K562 (cell line): Measurements from ENCODE around the gene RNFT2. TPM values are rescaled to one million over a fixed set of nuclear protein-coding genes. Genes with fewer than 3 reads are reported as not detected.

ENCODE experiments used
- ATAC-seq: fragments of 200-7000 bp; cut with Tn5 transposase; 3 replicates; pipeline ENCODE4 v1.9.1; 2020; ENCODE audit warnings: moderate library complexity
- BruUV-seq: library from RNA; stranded (reverse); fragments of 400-500 nt; replicated peaks from 2 replicates; lab custom pipeline; 2021; lab: Mats Ljungman, UMichigan
- CTCF ChIA-PET: fragments of 300-600 bp; formaldehyde crosslinking; extraction: SDS; loops from one replicate; lab custom pipeline; 2021; ENCODE audit warnings: low intra/inter-chr PET ratio; lab: Yijun Ruan, JAX
- POLR2A ChIA-PET: fragments of 300-600, 350-650 bp; sonication (Branson Sonifier 250); formaldehyde crosslinking; extraction: SDS; loops from one replicate; lab custom pipeline; 2021; ENCODE audit warnings: antibody characterized with exemption, inconsistent platforms; lab: Yijun Ruan, JAX
- DNase-seq, 4 experiments: peaks; one replicate each; pipeline versions ENCODE4 v3.0.0 to v3.0.0-alpha.2; 2011 to 2018; ENCODE audit warnings: low spot score in 3 of 4, mixed read lengths in 3 of 4; ENCODE audit errors: extremely low read depth in 1 of 4
- FAIRE-seq: peaks from 2 replicates; lab custom pipeline; 2011; peaks lifted over from hg19 to GRCh38; lab: Jason Lieb, UNC
- H2AFZ ChIP-seq: 2 replicates; pipeline ENCODE4 v1.6.0; 2011; ENCODE audit warnings: low read depth, low read length, control low read depth, inconsistent platforms
- H3K27ac ChIP-seq: fragments of 200-600 bp; 3 replicates; pipeline ENCODE4 v1.8.0; 2011; ENCODE audit warnings: low read depth, mild to moderate bottlenecking, control low read depth, inconsistent platforms, low read length, moderate library complexity, mixed read lengths; ENCODE audit errors: extremely low read depth
- H3K27me3 ChIP-seq, 2 experiments: fragments of 300-600 bp in 1 of 2; 2 replicates in 1 of 2; 3 replicates in 1 of 2; pipeline versions ENCODE4 v1.6.0 to v1.8.0; 2011; ENCODE audit warnings: inconsistent platforms in 2 of 2, low read length in 2 of 2, mild to moderate bottlenecking in 1 of 2, mixed read lengths in 1 of 2, moderate library complexity in 1 of 2; ENCODE audit not compliant: control insufficient read depth in 2 of 2, insufficient read depth in 2 of 2
- H3K36me3 ChIP-seq: fragments of 300-600 bp; 3 replicates; pipeline ENCODE4 v1.8.0; 2011; ENCODE audit warnings: mild to moderate bottlenecking, low read length, inconsistent platforms; ENCODE audit not compliant: control insufficient read depth, insufficient read depth
- H3K4me1 ChIP-seq, 2 experiments: fragments of 200-600 bp in 1 of 2; replicated peaks in 1 of 2; 2 replicates in 1 of 2; 3 replicates in 1 of 2; pipeline versions ENCODE4 v1.5.1 to v1.8.0; 2011; ENCODE audit warnings: inconsistent platforms in 2 of 2, low read length in 2 of 2, mild to moderate bottlenecking in 1 of 2, mixed read lengths in 1 of 2, moderate library complexity in 1 of 2; ENCODE audit not compliant: control insufficient read depth in 2 of 2, insufficient read depth in 2 of 2
- H3K4me2 ChIP-seq: 2 replicates; pipeline ENCODE4 v1.6.1; 2011; ENCODE audit warnings: low read length, control low read depth, inconsistent platforms, mixed read lengths; ENCODE audit not compliant: insufficient read depth
- H3K4me3 ChIP-seq: fragments of 200-600 bp; sonication (generic), shearing (Covaris generic); 2 replicates; pipeline ENCODE4 v1.5.1; 2016; ENCODE audit warnings: control low read depth, inconsistent platforms
- H3K79me2 ChIP-seq: fragments of 200-600 bp; 3 replicates; pipeline ENCODE4 v1.8.0; 2011; ENCODE audit warnings: low read length, inconsistent platforms; ENCODE audit not compliant: control insufficient read depth, insufficient read depth
- H3K9ac ChIP-seq, 2 experiments: 2 replicates each; pipeline versions ENCODE4 v1.6.0 to v1.6.1; 2011; ENCODE audit warnings: low read depth in 2 of 2, low read length in 2 of 2, control low read depth in 1 of 2, inconsistent platforms in 1 of 2, mild to moderate bottlenecking in 1 of 2, mixed read lengths in 1 of 2; ENCODE audit not compliant: insufficient read depth in 1 of 2
- H3K9me1 ChIP-seq: one replicate; pipeline ENCODE4 v1.6.0; 2011; ENCODE audit warnings: inconsistent platforms, mild to moderate bottlenecking, low read length, moderate library complexity; ENCODE audit not compliant: control insufficient read depth, insufficient read depth
- H3K9me3 ChIP-seq: replicated peaks from 2 replicates; pipeline ENCODE4 v1.5.1; 2011; ENCODE audit warnings: low read depth, low read length, inconsistent platforms; ENCODE audit not compliant: control insufficient read depth, insufficient read depth
- H4K20me1 ChIP-seq: replicated peaks from 2 replicates; pipeline ENCODE4 v1.6.1; 2011; ENCODE audit warnings: low read length, inconsistent platforms, mixed read lengths; ENCODE audit not compliant: control insufficient read depth, insufficient read depth
- KDM1A ChIP-seq, 2 experiments: fragments of 450-650 bp; IDR thresholded peaks; 2 replicates each; pipeline ENCODE4 v1.6.1; 2016; ENCODE audit warnings: mild to moderate bottlenecking in 2 of 2
- MEIS2 ChIP-seq: fragments of 450-650 bp; IDR thresholded peaks from 2 replicates; pipeline ENCODE4 v1.6.1; 2014; ENCODE audit warnings: mild to moderate bottlenecking; ENCODE audit not compliant: partially characterized antibody
- STAG1 ChIP-seq: sonication (generic); formaldehyde crosslinking; IDR thresholded peaks from 2 replicates; pipeline ENCODE4 v1.5.0; 2020; ENCODE audit warnings: missing genetic modification reagents, borderline replicate concordance
- ZKSCAN8 ChIP-seq: fragments of 200-800 bp; sonication (Bioruptor generic); IDR thresholded peaks from 2 replicates; pipeline ENCODE4 v1.6.1; 2016; ENCODE audit warnings: missing genetic modification characterization, missing compliant biosample characterization
- WGBS: fragments of 100-300 bp; shearing (Covaris generic); methylation state at CpG from one replicate; pipeline ENCODE4 v1.1.6; 2016; ENCODE audit warnings: low coverage, mixed read lengths; ENCODE audit not compliant: insufficient coverage; ENCODE audit errors: missing lambda C conversion rate; 5-methylcytosine and 5-hydroxymethylcytosine counted together
- in situ Hi-C: fragments of 300-500 bp; cut with MboI; formaldehyde crosslinking; loops from 4 replicates; pipeline ENCODE4 v1.15.0; 2018; ENCODE audit warnings: inconsistent platforms, mixed read lengths
- intact Hi-C: fragments of 100-400 bp; cut with micrococcal nuclease; formaldehyde crosslinking; loops from 2 replicates; pipeline ENCODE4 v1.14.2; 2022
- polyA plus RNA-seq, 8 experiments: library from polyadenylated mRNA; depleted of rRNA in 4 of 8; stranded (reverse) in 5 of 8; unstranded in 3 of 8; fragments of >200 nt; fragmentation: Nextera tagmentation in 2 of 8; fragmentation: Illumina TruSeq in 1 of 8; extraction: Ambion mirVana in 2 of 8; extraction: Trizol in 1 of 8; gene quantifications; 2 replicates each; pipeline versions ENCODE4 v1.2.1 to v1.2.3, GENCODE V29; 2011 to 2014; ENCODE audit warnings: inconsistent platforms in 1 of 8, missing spikeins in 1 of 8
- total RNA-seq, 7 experiments: library from RNA; depleted of rRNA in 6 of 7; stranded (reverse); fragments of >200 nt in 6 of 7; fragmentation: Illumina TruSeq in 2 of 7; extraction: Trizol in 2 of 7; gene quantifications; 2 replicates each; pipeline versions ENCODE4 v1.2.1 to v1.2.3, GENCODE V29; 2011 to 2021; ENCODE audit warnings: low replicate concordance in 1 of 7
- TF ChIP-seq, protein P1 (sequence below): sonication (generic); formaldehyde crosslinking; IDR thresholded peaks from 2 replicates; pipeline ENCODE4 v1.4.0; 2020; ENCODE audit warnings: mild to moderate bottlenecking, missing genetic modification reagents
- TF ChIP-seq, protein P2 (sequence below), 3 experiments: IDR thresholded peaks in 2 of 3; conservative IDR thresholded peaks in 1 of 3; 2 replicates each; pipeline ENCODE4 v1.5.1; 2011 to 2012; ENCODE audit warnings: low read length in 3 of 3, mild to moderate bottlenecking in 3 of 3, control low read depth in 2 of 3, improper control_type of control experiment in 1 of 3, inconsistent platforms in 1 of 3, low read depth in 1 of 3, mixed read lengths in 1 of 3, moderate library complexity in 1 of 3; ENCODE audit not compliant: insufficient read depth in 2 of 3

Gene RNFT2
- total and polyA plus RNA-seq, 9 of the 15 experiments (the other 6 are each of a cell fraction or from before 2014, with no cell fraction given), result 3.6 to 26.3 (median 9.5) TPM

DNA sequence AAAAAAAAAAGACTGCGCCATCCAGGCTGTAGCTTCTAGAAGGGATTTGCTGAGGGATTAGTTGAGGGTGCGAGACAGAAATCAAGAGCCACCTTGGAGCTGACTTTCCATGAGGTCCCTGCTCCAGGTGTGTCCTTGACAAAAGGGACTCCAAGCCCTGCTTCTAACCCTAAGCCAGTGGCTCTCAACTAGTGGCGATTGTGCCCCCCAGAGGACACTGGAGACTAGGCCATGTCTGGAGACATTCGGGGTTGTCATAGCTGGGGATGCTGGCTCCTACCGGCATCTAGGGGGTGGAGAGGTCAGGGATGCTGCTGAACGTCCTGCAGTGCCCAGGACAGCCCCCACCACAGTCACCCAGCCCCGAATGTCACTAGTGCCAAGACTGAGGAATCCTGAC is 40.8 kb upstream of the RNFT2 start (continued):
- TF ChIP-seq, protein P1, sequence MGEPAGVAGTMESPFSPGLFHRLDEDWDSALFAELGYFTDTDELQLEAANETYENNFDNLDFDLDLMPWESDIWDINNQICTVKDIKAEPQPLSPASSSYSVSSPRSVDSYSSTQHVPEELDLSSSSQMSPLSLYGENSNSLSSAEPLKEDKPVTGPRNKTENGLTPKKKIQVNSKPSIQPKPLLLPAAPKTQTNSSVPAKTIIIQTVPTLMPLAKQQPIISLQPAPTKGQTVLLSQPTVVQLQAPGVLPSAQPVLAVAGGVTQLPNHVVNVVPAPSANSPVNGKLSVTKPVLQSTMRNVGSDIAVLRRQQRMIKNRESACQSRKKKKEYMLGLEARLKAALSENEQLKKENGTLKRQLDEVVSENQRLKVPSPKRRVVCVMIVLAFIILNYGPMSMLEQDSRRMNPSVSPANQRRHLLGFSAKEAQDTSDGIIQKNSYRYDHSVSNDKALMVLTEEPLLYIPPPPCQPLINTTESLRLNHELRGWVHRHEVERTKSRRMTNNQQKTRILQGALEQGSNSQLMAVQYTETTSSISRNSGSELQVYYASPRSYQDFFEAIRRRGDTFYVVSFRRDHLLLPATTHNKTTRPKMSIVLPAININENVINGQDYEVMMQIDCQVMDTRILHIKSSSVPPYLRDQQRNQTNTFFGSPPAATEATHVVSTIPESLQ (CRISPR knock-in tag), result no peak
- TF ChIP-seq, protein P2, sequence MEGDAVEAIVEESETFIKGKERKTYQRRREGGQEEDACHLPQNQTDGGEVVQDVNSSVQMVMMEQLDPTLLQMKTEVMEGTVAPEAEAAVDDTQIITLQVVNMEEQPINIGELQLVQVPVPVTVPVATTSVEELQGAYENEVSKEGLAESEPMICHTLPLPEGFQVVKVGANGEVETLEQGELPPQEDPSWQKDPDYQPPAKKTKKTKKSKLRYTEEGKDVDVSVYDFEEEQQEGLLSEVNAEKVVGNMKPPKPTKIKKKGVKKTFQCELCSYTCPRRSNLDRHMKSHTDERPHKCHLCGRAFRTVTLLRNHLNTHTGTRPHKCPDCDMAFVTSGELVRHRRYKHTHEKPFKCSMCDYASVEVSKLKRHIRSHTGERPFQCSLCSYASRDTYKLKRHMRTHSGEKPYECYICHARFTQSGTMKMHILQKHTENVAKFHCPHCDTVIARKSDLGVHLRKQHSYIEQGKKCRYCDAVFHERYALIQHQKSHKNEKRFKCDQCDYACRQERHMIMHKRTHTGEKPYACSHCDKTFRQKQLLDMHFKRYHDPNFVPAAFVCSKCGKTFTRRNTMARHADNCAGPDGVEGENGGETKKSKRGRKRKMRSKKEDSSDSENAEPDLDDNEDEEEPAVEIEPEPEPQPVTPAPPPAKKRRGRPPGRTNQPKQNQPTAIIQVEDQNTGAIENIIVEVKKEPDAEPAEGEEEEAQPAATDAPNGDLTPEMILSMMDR (IDR thresholded peaks at IDR 0.05 in 2 of 3, conservative IDR thresholded peaks at IDR 0.05 in 1 of 3; ENCODE audit: insufficient read depth in 2 of 3, low read depth in 1 of 3, low read length in 3 of 3), result peak; percentile 71 to 80 (median 77)
- TF ChIP-seq STAG1 (CRISPR knock-in tag), result peak; percentile 87; the same call in 1 of the 2 replicates

DNA sequence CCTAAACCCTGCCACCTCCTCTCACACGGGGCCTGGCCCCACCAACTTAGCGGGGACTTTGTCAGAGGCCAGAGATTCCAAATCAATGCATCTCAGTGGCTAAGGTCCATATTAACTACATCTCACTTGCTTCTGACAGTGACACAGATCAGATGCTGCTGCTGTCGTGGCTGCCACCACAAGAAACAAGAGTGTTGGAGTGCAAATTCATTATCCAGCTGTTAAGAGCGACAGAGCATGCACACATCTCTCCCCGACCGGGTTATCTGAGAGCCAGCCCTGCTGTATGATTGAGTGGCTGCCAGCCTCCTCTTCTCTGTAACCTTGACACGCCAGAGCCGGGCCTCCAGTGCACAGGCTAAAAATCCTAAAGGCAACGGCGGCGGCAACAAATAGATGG is 40.4 kb upstream of the RNFT2 start:
- no peak overlapping the region for H3K9ac ChIP-seq
- H3K4me3 ChIP-seq, result no peak overlapping the region
- H3K36me3 ChIP-seq, result no peaks in the 10 kb centered on the region
- H3K27ac ChIP-seq, result no peak overlapping the region
- FAIRE-seq (no peak), ATAC-seq (no peak), DNase-seq (no peak)
- H3K9me3 ChIP-seq, result no peaks in the 10 kb centered on the region
- H3K79me2 ChIP-seq, result no peaks in the 10 kb centered on the region
- H4K20me1 ChIP-seq, result peaks cover 4% of the 10 kb centered on the region; the same call in 1 of the 2 replicates
- H3K9me1 ChIP-seq, result no peaks in the 10 kb centered on the region
- peaks cover 0 to 7% of the 10 kb centered on the region in 2 experiments; a peak in 1 of 5 replicates for H3K4me1 ChIP-seq
- POLR2A ChIA-PET, result interaction anchor here (0.6 to 1.1 kb wide), 2 partner anchors 11 to 603 kb away, joined by 3 read pairs; no protein-coding TSS in a partner anchor
- TF ChIP-seq MEIS2, result peak; percentile 15
- TF ChIP-seq ZKSCAN8, result no peak
- peak in 1 of 2 experiments; percentile 16; a peak in 1 of 4 replicates for TF ChIP-seq KDM1A (IDR thresholded peaks at IDR 0.05)
- TF ChIP-seq, all 486 proteins: peak for 2
- CTCF ChIA-PET, result interaction anchor here (0.8 to 1.2 kb wide), 2 partner anchors 682 to 700 kb away, joined by 4 to 6 read pairs; no protein-coding TSS in a partner anchor
- in situ Hi-C loops (loop anchor here (25.0 kb wide), 1 partner anchor 710 kb away; no protein-coding TSS in a partner anchor), intact Hi-C loops (loop anchor here (5.0 kb wide), 1 partner anchor 750 kb away; no protein-coding TSS in a partner anchor)
- 35% methylated on average over 11 of the region's 11 CpGs for WGBS
- Histone ChIP-seq H3K27me3 (peaks cover 34 to 40% of the 10 kb centered on the region in 2 experiments), H2AFZ (no peak overlapping the region), H3K4me2 (no peak overlapping the region)
- no TSS peak for BruUV-seq
